T-helper 2 cell (primary cell): ENCODE results near the gene NSD1.
"Not testable (repeated sequence)": the region's sequence is repeated elsewhere in the genome, so short reads cannot be mapped to it uniquely, and the experiment has no call there.

Source experiments
- DNase-seq, 5 experiments: peaks; one replicate each; pipeline versions ENCODE4 v3.0.0 to v3.0.0-alpha.2; 2012 to 2022

Gene NSD1

DNA sequence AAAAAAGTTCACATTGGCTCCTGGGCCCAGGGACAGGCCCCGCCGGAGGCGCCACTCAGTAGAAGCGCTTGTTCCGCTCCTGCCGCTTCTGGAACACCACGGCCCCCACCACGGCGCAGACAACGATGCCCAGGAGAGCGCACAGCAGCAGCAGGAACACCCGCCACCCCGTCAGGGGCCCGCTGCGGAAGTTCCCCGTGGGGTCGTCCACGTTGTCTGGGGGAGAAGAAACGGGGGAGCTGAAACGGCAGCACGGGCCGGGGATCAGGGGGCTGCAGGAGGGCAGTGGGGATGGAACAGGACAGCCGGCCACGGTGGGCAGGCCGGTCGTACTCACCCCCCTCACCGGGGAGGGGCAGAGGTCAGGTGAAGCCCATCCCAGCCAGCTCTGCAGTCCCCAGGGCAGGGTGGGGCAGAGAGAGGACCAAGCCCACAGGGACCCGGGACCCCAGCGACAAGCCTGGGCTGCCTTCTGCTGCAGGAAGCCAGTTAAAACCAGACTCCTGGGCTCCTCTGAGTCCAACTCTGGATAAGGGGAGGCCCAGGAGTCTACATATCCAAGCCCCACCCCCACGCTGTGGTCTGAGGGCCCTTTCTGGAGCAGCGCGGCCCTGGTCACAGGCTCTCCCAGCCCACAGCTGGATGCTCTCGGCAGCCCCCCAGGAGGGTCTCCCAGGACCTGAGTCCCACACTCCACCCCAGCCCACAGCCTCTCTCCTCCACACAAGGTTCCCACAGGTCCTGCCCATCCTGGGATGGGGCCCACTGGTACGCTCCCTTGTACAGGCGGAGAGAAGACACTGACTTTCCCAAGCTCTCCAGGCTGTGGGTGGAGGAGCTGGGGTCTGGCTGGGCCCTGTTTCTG lies 198.7 kb downstream of the NSD1 start:
- no peak for DNase-seq

DNA sequence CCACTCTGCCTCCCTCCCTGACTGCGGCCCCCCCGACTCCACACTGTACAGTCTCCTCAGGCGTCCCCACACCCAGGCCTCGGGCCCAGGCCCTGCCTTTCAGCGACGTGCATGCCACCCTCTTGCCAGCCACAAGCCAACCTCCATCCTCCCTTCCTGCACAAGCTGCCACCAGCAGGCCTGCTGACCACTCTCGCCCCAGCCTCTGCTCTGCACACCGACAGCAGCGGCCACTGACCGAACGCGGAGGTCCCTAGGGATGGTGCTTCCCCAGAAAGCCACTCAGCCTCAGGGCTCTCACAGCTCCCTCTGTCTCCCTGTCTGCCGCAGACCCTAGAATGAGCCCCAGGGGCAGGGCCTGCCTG lies 199.3 kb downstream of the NSD1 start:
- no peak for DNase-seq

DNA sequence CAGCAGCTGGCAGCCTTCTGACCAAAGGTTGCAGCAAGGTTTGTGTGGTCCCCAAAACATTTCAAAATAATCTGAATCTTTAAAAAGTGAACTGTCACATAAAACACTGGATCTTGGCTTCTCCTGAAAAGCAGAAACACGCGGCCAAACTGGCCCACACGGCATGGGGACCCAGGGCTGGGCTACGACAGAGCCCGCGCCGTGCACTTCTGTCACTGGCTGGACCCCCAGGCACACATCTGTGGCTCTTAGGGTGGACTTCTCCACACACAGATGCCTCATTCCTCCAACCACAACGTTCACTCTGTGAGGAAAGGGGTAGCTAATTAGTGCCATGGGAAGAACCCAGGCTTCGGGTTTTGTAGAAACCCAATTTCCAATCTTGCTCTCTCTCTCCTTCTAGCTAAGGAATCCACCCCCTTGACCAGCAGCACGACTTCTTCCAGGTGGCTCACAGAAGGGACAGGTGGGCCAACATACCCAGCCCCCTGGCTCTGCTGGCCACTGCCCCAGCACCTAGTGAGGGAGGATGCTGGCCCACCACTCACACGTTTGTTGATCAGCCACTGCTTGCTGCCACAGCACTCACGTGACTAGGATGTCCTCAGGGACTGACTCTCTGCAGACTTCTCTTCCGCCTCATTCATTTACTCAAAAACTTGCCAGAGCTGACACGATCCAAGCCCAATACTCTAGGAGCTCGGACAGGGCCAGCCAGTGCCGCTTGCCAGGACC lies 200.0 kb downstream of the NSD1 start:
- no peak for DNase-seq

DNA sequence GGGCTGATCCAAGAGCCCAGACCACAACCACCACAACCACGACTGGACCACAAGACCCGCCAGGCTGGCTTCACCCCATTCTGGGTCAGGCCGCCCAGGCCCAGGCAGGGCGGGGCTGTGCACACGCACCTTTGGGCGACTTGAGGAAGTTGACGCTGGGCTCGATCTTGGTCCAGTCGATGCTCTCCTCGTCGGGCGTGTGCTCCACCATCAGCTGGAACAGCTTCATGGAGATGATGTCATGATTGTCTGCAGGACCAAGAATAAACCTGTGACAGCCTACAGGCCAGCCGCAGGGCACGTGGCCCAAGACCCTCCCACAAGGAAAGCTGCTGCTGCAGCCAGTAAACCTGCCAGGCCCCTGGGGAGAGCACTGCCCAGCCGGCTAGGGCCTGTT lies 200.6 kb downstream of the NSD1 start:
- no peak for DNase-seq

DNA sequence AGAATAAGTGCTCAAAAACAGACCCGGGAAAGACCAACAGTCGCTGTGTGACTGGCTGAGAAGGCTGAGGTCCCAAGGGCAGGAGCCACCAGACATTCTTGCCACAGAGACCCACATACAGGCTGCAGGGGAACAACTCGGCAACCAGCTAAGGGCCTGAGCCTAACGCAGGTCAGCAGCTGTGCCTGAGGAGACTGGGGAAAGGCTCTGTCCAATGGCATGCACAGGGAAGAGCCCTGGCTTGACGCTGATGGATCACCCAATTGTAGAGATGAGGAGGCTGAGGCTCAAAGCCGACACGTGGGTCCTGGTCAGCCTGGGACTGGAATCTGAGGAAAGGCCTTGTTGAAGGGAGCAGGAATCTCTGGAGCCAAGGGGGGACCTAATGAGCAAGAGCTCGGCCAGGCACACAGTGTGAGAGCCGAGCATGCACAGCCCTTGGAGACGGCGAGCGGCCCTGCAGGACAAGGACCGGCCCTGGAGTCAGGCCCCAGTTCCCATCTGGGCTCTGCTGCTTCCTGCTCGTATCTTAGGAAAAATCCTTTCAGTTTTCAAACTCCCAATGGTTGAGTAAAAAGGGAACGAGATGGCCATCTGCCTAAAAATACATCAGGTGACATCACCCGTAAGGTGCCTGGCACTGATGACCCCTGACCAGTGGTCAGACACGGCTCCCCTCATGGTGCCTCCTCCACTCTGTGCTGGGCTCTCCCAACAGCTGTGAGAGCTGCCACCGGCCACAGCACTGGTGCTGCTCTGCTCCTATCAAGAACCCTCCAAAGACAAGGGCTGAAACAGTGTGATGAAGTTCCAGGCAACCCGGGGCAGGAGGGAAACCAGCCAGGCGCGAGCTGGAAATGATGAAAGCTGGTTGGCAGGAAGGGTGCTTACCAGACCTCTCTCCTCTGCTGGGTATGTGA lies 201.5 kb downstream of the NSD1 start:
- DNase-seq = no peak

DNA sequence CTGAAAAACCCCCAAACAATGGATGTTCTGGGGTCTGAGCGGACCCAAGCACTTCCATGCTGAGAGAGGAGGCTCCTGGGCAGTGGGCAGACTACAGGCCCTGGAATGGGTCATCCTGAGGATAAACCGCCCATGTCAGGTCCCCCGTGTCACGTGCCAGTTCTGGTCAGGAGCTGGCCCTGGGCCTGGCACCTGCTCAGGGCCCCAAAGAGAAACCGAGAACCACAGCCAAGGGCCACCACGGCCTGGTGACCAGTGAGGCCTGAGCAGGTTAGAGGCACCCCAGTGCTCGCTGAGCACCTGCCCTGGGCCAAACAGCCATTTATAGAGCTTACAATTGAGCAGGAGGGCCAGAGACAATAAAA lies 202.1 kb downstream of the NSD1 start:
- no peak for DNase-seq

DNA sequence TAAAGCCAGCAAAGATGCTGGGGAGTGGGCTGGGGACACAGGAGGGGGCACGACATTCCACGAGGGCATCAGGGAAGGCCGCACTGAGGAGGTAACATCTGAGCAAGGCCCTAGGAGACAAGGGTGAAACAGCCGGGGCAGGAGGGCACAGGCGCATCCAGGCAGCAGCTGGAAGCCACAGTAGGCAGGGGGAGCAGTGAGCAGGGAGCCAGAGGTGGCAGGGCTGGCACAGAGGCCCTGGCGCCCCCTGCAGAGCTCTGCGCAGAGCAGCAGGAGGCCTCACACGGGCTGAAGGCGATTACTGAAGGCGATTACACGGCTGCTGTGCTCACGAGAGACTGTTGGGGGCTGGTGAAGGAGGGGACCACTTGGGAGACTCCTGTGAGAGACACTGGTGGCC lies 202.5 kb downstream of the NSD1 start:
- DNase-seq = peak in 1 of 5 experiments; percentile 57

DNA sequence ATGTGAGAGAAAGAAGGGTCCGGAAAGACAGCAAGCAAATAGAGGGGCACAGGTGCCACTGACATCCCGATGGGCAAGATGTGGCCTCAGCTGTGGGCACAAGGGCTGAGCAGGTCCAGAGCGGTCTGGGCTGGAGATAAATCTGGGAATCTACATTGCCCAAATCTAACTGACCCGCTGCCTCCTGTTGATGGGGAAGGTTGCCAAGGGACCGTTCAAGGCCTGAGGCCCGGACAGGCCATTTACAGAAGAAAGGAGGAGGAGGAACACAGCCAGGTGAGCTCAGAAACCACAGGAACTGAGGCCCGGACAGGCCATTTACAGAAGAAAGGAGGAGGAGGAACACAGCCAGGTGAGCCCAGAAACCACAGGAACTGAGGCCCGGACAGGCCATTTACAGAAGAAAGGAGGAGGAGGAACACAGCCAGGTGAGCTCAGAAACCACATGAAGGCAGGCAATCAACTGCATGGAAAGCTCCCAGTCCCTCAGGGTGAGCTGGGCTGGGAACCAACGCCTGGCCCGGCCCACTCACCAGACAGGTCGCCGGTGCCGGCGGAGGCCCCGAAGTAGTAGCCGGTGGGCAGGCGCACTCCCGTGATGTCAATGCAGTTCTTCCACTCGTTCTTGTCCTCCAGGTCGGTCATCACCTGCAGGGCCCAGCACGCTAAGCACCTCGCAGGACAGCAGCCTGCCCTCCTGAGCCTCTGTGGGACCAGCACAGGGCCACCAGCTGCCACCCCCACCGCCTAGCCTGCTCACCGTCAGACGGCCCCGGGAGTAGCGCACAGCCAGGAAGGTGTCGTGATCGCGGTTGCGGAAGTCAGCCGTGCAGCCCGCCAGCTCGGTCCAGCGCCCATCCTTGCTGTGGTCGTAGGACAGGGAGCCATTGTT lies 203.3 kb downstream of the NSD1 start:
- DNase-seq = no peak

DNA sequence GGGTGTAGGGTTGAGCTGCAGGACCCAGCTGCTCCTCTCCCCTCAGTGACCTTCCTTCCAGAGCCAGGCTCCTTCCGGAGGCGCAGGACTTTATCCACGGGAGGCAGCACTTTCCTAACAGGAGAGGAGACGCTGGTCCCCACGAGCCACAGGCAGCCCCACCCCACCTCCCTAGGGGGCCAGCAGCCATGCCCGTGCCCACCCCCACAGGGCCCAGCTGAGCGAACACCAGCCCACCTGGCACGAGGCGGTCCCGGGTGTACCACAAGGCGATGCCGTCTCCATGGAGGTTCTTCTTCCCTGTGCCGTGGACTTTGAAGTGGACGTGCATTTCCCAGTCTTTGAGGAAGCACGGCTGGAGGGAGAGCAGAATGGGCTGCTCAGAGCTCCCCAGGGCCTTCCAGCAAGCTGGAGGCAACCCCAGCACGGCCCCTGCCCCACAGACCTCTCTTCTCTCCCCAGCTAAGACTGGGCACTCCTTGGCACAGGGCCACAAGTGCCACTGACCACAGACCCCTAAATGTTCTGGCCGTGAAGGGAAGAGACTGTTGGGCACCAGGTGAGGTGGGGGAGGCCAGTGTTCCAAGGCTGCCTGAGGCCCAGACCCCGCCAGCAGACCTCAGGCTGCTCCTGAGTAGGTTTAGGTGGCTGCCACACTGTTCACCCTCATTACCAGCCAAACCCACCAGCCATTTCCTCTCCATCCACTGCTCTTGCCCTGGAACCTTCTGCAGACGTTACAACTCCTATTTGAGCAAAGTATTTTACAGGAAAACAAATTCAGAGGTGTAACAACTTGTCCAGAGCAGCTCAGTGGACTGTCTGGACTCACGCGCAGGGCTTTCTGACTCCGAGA lies 204.9 kb downstream of the NSD1 start:
- DNase-seq = no peak

DNA sequence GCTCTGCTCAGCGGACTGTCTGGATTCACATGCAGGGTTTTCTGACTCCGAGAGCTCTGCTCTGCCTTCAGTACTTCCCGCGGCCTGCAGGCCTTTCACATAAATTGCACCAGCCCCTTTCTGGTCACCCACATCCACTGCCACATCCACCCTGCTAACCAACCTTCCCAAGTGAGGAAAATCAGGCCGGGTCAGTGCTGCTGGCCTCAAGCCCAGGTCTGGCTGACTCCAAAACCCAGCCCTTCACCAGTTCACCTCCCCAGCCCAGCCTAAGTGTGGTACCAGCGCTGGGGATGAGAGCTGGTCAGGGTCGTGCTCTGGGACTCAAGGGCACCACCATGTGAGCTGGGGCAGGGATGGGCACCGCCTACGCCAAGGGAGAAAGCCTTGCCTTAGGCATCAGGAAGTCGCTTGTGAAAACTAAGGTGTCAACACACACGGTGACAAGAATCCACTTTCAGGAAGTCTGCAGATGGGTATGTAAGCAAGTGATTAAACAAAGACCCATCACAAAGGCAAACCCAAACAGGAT lies 205.6 kb downstream of the NSD1 start:
- DNase-seq = no peak

DNA sequence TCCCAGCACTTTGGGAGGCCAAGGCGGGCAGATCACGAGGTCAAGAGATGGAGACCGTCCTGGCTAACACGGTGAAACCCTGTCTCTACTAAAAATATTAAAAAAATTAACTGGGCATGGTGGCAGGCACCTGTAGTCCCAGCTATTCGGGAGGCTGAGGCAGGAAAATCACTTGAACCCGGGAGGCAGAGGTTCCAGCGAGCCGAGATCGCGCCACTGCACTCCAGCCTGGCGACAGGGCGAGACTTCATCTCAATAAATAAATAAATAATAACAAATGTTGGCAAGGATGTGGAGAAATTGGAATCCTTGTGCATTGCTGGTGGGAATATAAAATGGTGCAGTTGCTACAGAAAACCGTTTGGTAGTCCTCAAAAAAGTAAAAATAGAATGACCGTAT lies 209.4 kb downstream of the NSD1 start:
- not testable (repeated sequence) for DNase-seq

DNA sequence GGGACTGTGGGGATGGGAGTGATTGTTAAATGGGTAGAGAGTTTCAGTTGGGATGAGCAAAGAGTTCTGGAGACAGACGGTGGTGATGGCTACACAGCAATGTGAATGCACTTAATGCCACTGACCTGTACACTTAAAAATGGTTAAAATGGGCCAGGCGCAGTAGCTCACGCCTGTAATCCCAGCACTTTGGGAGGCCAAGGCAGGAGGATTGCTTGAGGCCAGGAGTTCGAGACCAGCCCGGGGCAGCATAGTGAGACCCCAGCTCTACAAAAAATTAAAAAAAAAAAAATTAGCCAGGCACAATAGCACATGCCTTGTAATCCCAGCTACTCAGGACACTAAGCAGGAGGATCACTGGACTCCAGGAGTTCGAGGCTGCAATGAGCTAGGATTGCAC lies 210.2 kb downstream of the NSD1 start:
- DNase-seq = no peak

DNA sequence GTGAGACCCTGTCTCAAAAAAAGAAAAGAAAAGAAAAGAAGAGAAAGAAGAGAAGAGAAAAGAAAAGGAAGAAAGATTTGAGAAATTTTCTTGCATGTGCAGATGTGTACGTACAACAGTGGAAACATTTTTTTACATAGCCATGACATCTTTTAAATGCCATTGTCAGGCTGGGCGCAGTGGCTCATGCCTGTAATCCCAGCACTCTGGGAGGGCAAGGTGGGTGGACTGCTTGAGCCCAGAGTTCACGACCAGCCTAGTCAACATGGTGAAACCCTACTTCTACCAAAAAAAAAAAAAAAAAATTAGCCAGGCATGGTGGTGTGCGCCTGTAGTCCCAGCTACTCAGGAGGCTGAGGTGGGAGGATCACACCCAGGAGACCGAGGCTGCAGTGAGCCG lies 211.3 kb downstream of the NSD1 start:
- no peak for DNase-seq

DNA sequence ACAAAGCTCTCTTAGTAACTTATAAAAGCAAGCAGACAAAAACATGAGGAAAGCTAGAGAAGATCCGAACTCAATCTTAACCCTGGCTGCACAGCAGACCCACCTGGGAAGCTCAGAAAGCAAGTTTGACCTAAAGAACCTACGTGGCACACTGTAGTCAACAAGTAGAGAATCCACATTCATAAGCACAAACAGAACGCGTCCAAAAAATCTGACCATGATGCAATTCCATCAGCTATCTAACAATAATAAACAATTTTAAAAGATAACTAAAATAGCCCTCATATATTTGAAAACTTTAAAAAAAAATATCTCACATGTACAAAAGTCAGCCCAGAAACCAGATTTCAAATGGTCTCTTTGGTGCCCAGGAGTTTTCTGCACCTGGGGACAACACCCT lies 213.2 kb downstream of the NSD1 start:
- DNase-seq = no peak

DNA sequence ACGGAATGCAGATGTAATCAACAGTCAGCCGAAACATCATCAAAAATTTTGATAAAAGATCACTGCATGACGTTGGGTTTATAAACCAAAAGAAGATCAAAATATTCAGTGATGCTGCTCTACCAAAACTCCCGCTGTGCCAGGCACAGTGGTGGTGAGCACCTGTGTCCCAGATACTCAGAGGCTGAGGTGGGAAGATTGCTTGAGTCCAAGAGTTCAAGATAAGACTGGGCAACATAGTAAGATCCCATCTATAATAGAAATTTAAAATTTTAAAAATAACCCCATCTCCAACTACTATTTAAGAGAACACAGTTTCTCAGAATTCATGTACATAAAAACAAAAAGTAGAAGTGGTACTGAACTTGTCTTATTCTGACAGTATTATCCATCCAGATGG lies 214.1 kb downstream of the NSD1 start:
- DNase-seq = no peak

DNA sequence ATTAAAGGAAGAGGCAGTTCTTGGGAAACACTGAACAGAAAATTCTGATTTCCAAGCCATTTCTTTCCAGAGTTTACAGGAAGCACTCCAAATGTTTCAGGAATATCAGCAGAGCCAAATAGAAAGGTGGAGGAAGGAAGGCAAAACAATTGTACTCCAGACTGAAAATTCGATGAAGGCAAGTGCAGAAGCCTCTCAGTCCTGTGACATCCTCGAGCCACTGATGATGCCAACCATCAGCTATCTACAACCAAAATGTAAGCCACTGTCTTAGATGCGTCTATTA lies 215.7 kb downstream of the NSD1 start:
- no peak for DNase-seq

DNA sequence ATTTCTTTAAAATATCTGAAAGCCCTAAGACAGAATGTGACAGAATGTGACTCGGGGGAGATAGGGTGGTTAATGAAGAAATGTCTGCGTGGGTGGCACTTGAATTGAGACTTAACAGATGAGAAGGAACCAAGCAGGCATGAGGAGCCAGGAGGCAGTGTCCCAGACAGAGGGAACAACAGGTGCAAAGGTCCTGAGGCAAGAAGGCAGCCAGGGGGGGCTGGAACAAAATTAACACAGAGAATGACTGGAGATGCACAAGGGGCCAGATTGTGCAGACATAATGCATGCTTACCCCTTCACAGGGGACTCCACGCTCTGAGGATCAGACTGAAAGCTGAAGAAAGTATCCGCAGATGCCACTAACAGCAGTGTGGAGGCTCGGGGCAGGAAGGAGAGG lies 216.2 kb downstream of the NSD1 start:
- no peak for DNase-seq
